ENCODE results near the gene PNISR.

DNA sequence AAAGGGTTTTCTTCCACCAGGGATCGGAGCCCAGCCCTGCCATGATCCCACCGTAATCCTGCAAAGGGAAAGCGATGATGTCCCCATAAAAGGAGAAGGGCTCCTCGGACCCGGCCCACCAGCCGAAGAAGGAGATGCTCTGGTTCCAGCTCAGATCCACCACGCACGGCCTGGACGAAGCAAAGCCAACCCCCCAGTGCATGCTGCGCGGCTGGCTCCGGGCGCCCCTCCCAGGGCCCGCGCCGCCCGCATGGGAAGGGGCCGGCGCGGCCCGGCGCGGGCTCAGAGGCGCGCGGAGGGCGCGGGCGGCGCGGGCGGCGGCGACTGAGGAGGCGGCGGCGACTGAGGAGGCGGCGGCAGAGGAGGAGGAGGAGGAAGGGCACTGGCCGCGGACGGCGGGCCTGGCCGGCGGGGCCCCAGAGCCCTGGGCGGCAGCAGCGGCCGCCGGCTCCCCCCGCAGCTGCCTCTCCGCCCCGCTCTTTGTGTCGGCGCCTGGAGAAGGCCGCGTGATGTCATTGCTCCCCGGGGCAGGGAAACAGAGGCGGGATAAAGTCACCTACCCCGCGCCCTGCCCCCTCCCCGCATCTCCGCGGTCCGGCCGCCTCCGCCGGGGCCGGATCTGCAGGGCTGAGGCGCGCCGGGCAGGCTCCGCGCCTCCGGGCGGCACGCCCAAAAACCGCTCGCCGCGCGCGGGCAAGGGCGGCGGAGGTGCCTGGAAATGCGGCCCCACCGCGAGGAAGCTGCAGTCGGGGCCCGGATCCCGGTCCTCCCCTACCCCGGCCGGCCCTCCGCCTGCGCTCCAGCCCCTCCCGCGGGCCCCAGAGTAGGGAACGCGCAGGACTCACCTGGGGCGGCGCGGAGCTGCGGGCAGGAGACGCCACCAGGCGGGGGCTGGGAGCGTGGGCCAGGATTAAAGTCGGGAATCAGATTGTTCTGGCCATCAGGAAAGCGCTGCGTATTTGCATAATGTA, 75.7 kb downstream of the PNISR start, which contains the start of gene FAXC:
- TF ChIP-seq, protein P1, sequence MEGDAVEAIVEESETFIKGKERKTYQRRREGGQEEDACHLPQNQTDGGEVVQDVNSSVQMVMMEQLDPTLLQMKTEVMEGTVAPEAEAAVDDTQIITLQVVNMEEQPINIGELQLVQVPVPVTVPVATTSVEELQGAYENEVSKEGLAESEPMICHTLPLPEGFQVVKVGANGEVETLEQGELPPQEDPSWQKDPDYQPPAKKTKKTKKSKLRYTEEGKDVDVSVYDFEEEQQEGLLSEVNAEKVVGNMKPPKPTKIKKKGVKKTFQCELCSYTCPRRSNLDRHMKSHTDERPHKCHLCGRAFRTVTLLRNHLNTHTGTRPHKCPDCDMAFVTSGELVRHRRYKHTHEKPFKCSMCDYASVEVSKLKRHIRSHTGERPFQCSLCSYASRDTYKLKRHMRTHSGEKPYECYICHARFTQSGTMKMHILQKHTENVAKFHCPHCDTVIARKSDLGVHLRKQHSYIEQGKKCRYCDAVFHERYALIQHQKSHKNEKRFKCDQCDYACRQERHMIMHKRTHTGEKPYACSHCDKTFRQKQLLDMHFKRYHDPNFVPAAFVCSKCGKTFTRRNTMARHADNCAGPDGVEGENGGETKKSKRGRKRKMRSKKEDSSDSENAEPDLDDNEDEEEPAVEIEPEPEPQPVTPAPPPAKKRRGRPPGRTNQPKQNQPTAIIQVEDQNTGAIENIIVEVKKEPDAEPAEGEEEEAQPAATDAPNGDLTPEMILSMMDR (conservative IDR thresholded peaks at IDR 0.05; ENCODE audit: low read depth in 2 of 2) = peak; percentile 23 to 49; a peak in 2 of 4 replicates
- TF ChIP-seq EZH2phosphoT487 (IDR thresholded peaks at IDR 0.05; ENCODE audit: unreplicated experiment) (no peak), POLR2AphosphoS5 (IDR thresholded peaks at IDR 0.05; ENCODE audit: low read depth) (peak; percentile 45), EZH2 (IDR thresholded peaks at IDR 0.05; ENCODE audit: low read depth, unreplicated experiment) (no peak), CREB1 (CRISPR knock-in tag; IDR thresholded peaks at IDR 0.05; ENCODE audit: low read depth) (peak; percentile 69), JUNB (IDR thresholded peaks at IDR 0.05; ENCODE audit: unreplicated experiment) (no peak), STAT1 (IDR thresholded peaks at IDR 0.05; ENCODE audit: unreplicated experiment) (no peak)
- TF ChIP-seq, protein P2, sequence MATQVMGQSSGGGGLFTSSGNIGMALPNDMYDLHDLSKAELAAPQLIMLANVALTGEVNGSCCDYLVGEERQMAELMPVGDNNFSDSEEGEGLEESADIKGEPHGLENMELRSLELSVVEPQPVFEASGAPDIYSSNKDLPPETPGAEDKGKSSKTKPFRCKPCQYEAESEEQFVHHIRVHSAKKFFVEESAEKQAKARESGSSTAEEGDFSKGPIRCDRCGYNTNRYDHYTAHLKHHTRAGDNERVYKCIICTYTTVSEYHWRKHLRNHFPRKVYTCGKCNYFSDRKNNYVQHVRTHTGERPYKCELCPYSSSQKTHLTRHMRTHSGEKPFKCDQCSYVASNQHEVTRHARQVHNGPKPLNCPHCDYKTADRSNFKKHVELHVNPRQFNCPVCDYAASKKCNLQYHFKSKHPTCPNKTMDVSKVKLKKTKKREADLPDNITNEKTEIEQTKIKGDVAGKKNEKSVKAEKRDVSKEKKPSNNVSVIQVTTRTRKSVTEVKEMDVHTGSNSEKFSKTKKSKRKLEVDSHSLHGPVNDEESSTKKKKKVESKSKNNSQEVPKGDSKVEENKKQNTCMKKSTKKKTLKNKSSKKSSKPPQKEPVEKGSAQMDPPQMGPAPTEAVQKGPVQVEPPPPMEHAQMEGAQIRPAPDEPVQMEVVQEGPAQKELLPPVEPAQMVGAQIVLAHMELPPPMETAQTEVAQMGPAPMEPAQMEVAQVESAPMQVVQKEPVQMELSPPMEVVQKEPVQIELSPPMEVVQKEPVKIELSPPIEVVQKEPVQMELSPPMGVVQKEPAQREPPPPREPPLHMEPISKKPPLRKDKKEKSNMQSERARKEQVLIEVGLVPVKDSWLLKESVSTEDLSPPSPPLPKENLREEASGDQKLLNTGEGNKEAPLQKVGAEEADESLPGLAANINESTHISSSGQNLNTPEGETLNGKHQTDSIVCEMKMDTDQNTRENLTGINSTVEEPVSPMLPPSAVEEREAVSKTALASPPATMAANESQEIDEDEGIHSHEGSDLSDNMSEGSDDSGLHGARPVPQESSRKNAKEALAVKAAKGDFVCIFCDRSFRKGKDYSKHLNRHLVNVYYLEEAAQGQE (IDR thresholded peaks at IDR 0.05; ENCODE audit: unreplicated experiment) = no peak
- TF ChIP-seq, protein P3, sequence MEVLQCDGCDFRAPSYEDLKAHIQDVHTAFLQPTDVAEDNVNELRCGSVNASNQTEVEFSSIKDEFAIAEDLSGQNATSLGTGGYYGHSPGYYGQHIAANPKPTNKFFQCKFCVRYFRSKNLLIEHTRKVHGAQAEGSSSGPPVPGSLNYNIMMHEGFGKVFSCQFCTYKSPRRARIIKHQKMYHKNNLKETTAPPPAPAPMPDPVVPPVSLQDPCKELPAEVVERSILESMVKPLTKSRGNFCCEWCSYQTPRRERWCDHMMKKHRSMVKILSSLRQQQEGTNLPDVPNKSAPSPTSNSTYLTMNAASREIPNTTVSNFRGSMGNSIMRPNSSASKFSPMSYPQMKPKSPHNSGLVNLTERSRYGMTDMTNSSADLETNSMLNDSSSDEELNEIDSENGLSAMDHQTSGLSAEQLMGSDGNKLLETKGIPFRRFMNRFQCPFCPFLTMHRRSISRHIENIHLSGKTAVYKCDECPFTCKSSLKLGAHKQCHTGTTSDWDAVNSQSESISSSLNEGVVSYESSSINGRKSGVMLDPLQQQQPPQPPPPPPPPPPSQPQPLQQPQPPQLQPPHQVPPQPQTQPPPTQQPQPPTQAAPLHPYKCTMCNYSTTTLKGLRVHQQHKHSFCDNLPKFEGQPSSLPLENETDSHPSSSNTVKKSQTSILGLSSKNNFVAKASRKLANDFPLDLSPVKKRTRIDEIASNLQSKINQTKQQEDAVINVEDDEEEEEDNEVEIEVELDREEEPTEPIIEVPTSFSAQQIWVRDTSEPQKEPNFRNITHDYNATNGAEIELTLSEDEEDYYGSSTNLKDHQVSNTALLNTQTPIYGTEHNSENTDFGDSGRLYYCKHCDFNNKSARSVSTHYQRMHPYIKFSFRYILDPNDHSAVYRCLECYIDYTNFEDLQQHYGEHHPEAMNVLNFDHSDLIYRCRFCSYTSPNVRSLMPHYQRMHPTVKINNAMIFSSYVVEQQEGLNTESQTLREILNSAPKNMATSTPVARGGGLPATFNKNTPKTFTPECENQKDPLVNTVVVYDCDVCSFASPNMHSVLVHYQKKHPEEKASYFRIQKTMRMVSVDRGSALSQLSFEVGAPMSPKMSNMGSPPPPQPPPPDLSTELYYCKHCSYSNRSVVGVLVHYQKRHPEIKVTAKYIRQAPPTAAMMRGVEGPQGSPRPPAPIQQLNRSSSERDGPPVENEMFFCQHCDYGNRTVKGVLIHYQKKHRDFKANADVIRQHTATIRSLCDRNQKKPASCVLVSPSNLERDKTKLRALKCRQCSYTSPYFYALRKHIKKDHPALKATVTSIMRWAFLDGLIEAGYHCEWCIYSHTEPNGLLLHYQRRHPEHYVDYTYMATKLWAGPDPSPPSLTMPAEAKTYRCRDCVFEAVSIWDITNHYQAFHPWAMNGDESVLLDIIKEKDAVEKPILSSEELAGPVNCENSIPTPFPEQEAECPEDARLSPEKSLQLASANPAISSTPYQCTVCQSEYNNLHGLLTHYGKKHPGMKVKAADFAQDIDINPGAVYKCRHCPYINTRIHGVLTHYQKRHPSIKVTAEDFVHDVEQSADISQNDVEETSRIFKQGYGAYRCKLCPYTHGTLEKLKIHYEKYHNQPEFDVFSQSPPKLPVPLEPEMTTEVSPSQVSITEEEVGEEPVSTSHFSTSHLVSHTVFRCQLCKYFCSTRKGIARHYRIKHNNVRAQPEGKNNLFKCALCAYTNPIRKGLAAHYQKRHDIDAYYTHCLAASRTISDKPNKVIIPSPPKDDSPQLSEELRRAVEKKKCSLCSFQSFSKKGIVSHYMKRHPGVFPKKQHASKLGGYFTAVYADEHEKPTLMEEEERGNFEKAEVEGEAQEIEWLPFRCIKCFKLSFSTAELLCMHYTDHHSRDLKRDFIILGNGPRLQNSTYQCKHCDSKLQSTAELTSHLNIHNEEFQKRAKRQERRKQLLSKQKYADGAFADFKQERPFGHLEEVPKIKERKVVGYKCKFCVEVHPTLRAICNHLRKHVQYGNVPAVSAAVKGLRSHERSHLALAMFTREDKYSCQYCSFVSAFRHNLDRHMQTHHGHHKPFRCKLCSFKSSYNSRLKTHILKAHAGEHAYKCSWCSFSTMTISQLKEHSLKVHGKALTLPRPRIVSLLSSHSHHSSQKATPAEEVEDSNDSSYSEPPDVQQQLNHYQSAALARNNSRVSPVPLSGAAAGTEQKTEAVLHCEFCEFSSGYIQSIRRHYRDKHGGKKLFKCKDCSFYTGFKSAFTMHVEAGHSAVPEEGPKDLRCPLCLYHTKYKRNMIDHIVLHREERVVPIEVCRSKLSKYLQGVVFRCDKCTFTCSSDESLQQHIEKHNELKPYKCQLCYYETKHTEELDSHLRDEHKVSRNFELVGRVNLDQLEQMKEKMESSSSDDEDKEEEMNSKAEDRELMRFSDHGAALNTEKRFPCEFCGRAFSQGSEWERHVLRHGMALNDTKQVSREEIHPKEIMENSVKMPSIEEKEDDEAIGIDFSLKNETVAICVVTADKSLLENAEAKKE (CRISPR knock-in tag; IDR thresholded peaks at IDR 0.05) = no peak
